Heart right ventricle (tissue), 16 donors: ENCODE data around the gene PDSS2. TPM values are rescaled to one million over a fixed set of nuclear protein-coding genes. Genes with fewer than 3 reads are reported as not detected.

Experiments used
- ATAC-seq, 8 donors: fragments of 200-7000 bp; cut with Tn5 transposase; one replicate each; pipeline ENCODE4 v1.9.1; 2020; ENCODE audit warnings: mild to moderate bottlenecking in 8 of 8, moderate library complexity in 8 of 8, moderate number of reproducible peaks in 1 of 8
- DNase-seq, 2 donors: peaks; one replicate each; pipeline ENCODE4 v3.0.0-alpha.2; 2020
- H3K27ac ChIP-seq, 10 donors: fragments of 200-600 bp; sonication (generic) in 2 of 10; one replicate each; pipeline versions ENCODE4 v1.5.0 to v1.8.0; 2020 to 2022; ENCODE audit warnings: mild to moderate bottlenecking in 3 of 10
- H3K27me3 ChIP-seq, 7 donors: fragments of 200-600 bp; one replicate each; pipeline ENCODE4 v1.8.0; 2021 to 2022; ENCODE audit warnings: mild to moderate bottlenecking in 2 of 7
- H3K36me3 ChIP-seq, 9 donors: fragments of 200-600 bp; sonication (generic) in 1 of 9; one replicate each; pipeline versions ENCODE4 v1.5.0 to v1.8.0; 2020 to 2022; ENCODE audit warnings: mild to moderate bottlenecking in 2 of 9
- H3K4me1 ChIP-seq, 9 donors: fragments of 200-600 bp; sonication (generic) in 1 of 9; one replicate each; pipeline versions ENCODE4 v1.5.0 to v1.8.0; 2020 to 2022; ENCODE audit warnings: mild to moderate bottlenecking in 4 of 9
- H3K4me3 ChIP-seq, 10 donors: fragments of 200-600 bp; sonication (generic) in 2 of 10; one replicate each; pipeline versions ENCODE4 v1.5.0 to v1.8.0; 2020 to 2022; ENCODE audit warnings: mild to moderate bottlenecking in 7 of 10, moderate library complexity in 2 of 10
- H3K9me3 ChIP-seq, 11 donors: fragments of 200-600 bp in 10 of 11; sonication (generic) in 2 of 11; one replicate each; pipeline versions ENCODE4 v1.5.0 to v1.8.0; 2013 to 2022; ENCODE audit warnings: mild to moderate bottlenecking in 2 of 11, control low read depth in 1 of 11, moderate library complexity in 1 of 11
- WGBS, 2 donors: extraction: QIAGEN DNeasy Blood & Tissue Kit; methylation state at CpG; one replicate each; pipeline ENCODE4 v1.1.7; 2013; ENCODE audit warnings: inconsistent platforms in 1 of 2; 5-methylcytosine and 5-hydroxymethylcytosine counted together
- intact Hi-C, 10 donors: fragments of 100-400 bp; cut with DNase I; formaldehyde crosslinking; loops; one replicate each; pipeline versions ENCODE4 v1.11.1 to v1.14.2; 2022
- polyA plus RNA-seq, 2 donors: library from polyadenylated mRNA; stranded (reverse); fragments of 200-250 nt; gene quantifications; one replicate each; pipeline ENCODE4 v1.2.3, GENCODE V29; 2013
- total RNA-seq, 10 donors: library from RNA; stranded (reverse); fragmentation: NEBNext Ultra II Directional in 3 of 10; extraction: Animal tissue kit (Norgen Biotek cat#: 25700) in 3 of 10; gene quantifications; one replicate each; pipeline versions ENCODE4 v1.2.1 to v1.2.4, GENCODE V29; 2021 to 2023
- TF ChIP-seq, protein P1 (sequence below), 9 donors: fragments of 200-600 bp; sonication (generic) in 2 of 9; IDR thresholded peaks; one replicate each; pipeline versions ENCODE4 v1.5.0 to v1.8.0; 2021 to 2022; ENCODE audit warnings: antibody characterized with exemption in 9 of 9, mild to moderate bottlenecking in 5 of 9, moderate library complexity in 1 of 9
- donor health status: Arrhythmogenic right ventricular cardiomyopathy.
- donor health status: ischemic (EF 13 %, LVEDD 7.1; RV severe dilation, severe dysfunction).
- donor health status: healthy with polysubstance abuse.
- donor health status: DM: no; HTN: yes; CAD: no.
- donor health status: DM: no; HTN: no; CAD: no.
- donor health status: ischemic (EF 25% LVEDD 6.9; RV normal size, moderate dysfunction).
- donor health status: ischemic (EF 25% LVEDD 5.7; RV mildly dilated, moderate dysfunction).
- donor health status: healthy.
- donor health status: DM: yes; HTN: yes; CAD: no.
- donor health status: Ischemic cardiomyopathy.
- donor health status: ischemic (EF 35%, LVEDD 5.7; RV mildly dilated, moderate dysfunction).
- donor health status: nonischemic (EF 11% LVEDD 7.7; RV severe dilation, severe dysfunction).
- donor health status: DM: yes; HTN: yes; CAD: no.
- donor health status: PGD.
- donor health status: ischemic (EF 29% LVEDD 5.4; RV normal size, mild dysfunction).
- donor health status: nonischemic (EF 23%, LVEDD 6.1; RV moderate dilation, normal function).

PDSS2 gene
- total and polyA plus RNA-seq, 12 donors = 5.5 to 22.2 (median 18.0) TPM

DNA sequence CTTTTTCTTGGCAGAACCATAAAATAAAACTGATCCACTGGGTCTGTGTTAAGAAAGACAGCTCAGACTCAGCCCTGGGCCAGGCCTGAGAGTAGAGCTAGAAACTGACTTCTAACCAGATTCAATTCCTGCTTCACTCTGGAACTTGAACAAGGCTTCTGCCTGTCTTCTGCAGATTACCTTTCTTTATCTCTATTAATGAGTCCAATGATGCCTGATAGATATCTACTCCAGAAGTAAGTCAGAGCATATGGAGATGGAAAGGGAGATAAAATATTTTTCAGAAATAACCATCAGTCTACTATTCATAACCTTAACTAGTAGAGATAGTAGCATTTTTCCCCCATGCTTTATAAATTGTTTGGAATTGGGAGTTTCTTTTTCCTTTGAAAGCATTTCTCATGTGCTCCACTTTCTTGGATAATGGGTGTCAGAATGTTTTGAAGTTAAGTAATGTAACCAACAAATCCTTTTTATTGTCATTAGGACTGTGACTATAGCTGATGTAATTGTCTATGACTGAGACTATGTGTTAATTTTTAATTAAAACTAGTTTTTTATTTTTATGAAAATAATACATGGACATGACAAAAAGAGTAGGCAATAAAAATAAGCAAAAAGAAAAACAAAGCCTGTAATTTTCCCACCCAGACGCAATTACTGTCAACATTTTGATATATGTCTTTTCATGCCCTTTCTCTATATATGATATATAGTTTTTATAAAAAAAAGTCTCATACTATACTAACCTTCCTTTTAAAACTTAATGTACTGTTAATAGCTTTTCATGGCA lies 37.7 kb upstream of the PDSS2 start:
- peaks cover 0 to 14% (median 0%) of the 10 kb centered on the region in 7 donors for H3K27me3 ChIP-seq
- peaks cover 5 to 83% (median 66%) of the 10 kb centered on the region in 9 donors for H3K4me1 ChIP-seq
- DNase-seq (no peak), ATAC-seq (no peak)
- TF ChIP-seq, protein P1, sequence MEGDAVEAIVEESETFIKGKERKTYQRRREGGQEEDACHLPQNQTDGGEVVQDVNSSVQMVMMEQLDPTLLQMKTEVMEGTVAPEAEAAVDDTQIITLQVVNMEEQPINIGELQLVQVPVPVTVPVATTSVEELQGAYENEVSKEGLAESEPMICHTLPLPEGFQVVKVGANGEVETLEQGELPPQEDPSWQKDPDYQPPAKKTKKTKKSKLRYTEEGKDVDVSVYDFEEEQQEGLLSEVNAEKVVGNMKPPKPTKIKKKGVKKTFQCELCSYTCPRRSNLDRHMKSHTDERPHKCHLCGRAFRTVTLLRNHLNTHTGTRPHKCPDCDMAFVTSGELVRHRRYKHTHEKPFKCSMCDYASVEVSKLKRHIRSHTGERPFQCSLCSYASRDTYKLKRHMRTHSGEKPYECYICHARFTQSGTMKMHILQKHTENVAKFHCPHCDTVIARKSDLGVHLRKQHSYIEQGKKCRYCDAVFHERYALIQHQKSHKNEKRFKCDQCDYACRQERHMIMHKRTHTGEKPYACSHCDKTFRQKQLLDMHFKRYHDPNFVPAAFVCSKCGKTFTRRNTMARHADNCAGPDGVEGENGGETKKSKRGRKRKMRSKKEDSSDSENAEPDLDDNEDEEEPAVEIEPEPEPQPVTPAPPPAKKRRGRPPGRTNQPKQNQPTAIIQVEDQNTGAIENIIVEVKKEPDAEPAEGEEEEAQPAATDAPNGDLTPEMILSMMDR (IDR thresholded peaks at IDR 0.05) = no peak
- H3K27ac ChIP-seq = peak overlapping the region in 9 of 10 donors; percentile 74 to 92 (median 88)
- no peaks in the 10 kb centered on the region for H3K36me3 ChIP-seq
- WGBS, 2 donors = 95 to 98% methylated on average over 1 of the region's 1 CpG
- intact Hi-C loops = loop anchor here in 6 of 10 donors (5.0 to 10.0 kb wide), 6 partner anchors 35 to 178 kb away; no protein-coding TSS in a partner anchor
- H3K9me3 ChIP-seq = no peaks in the 10 kb centered on the region
- no peak overlapping the region for H3K4me3 ChIP-seq

DNA sequence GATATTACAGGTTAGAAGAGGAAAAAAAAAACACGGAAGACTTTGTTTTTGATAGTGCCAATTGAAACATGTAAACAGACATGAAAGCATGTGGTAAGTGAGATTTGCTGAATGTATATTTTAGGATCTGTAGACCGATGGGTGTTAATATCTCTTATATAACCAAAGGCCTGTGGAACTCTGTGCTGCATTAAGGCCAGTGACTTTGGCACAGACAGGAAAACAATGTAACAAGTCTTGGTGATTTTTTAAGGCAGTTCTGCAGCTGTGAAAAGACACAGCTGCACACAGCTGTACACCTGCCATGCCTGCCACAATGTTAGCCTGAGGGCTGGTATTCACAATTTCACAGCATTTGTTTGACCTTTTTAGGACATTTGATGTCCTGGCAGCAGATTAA lies 36.6 kb upstream of the PDSS2 start:
- Histone ChIP-seq H3K9me3 (no peaks in the 10 kb centered on the region), H3K36me3 (no peaks in the 10 kb centered on the region), H3K4me3 (peak overlapping the region in 3 of 10 donors; percentile 15 to 29 (median 21)), H3K27me3 (peaks cover 0 to 25% (median 0%) of the 10 kb centered on the region in 7 donors), H3K27ac (peak overlapping the region; percentile 74 to 92 (median 88)), H3K4me1 (peaks cover 5 to 89% (median 64%) of the 10 kb centered on the region in 9 donors)
- ATAC-seq = peak in 1 of 8 donors; percentile 15
- TF ChIP-seq, protein P1 (IDR thresholded peaks at IDR 0.05) = no peak
- no peak for DNase-seq
- intact Hi-C loops = loop anchor here in 6 of 10 donors (5.0 to 10.0 kb wide), 6 partner anchors 36 to 179 kb away; no protein-coding TSS in a partner anchor
- WGBS, 2 donors = 26 to 29% methylated on average over 2 of the region's 2 CpGs

DNA sequence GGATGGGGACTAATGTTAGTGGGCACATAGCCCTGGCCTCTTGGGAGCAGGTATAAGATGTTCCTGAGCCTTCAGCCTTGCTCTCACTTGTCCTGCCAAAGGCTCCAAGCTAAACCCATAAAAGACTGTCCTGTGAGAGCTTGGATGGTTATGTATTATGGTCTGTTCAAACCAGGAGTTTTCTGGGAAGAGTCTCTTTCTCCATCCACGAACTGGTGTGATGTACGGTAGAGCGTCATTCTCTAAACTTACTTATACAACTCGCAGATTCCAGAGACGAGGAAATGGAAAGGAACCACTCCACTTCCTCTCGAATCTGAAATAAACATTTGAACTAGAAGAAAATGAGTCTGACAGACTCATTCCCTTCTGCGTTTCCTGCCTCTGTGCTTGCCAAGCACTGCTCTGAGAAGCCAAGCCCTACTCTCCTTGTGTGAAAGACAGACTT lies 35.9 kb upstream of the PDSS2 start:
- TF ChIP-seq, protein P1 (IDR thresholded peaks at IDR 0.05) = no peak
- Histone ChIP-seq H3K27ac (peak overlapping the region; percentile 74 to 92 (median 88)), H3K27me3 (peaks cover 0 to 33% (median 0%) of the 10 kb centered on the region in 7 donors), H3K9me3 (no peaks in the 10 kb centered on the region), H3K4me1 (peaks cover 5 to 89% (median 69%) of the 10 kb centered on the region in 9 donors), H3K36me3 (no peaks in the 10 kb centered on the region), H3K4me3 (peak overlapping the region in 6 of 10 donors; percentile 15 to 29 (median 20))
- DNase-seq (peak in 1 of 2 donors; percentile 39), ATAC-seq (peak in 5 of 8 donors; percentile 9 to 45 (median 24))
- intact Hi-C loops = loop anchor here in 6 of 10 donors (5.0 to 10.0 kb wide), 6 partner anchors 37 to 180 kb away; no protein-coding TSS in a partner anchor
- WGBS, 2 donors = 6 to 13% methylated on average over 7 of the region's 7 CpGs
